IMR-90 (cell line): Measurements from ENCODE around the gene KIAA1328. TPM values are rescaled to one million over a fixed set of nuclear protein-coding genes. Genes with fewer than 3 reads are reported as not detected.

Experiments
- ATAC-seq: fragments of 200-7000 bp; cut with Tn5 transposase; 2 replicates; pipeline ENCODE4 v1.9.1; 2020; ENCODE audit warnings: low read depth, mild to moderate bottlenecking, moderate library complexity
- BruUV-seq: library from RNA; stranded (reverse); fragments of 400-500 nt; replicated peaks from 2 replicates; lab custom pipeline; 2021; lab: Mats Ljungman, UMichigan
- CTCF ChIA-PET: fragments of 300-600 bp; formaldehyde crosslinking; extraction: SDS; loops from one replicate; lab custom pipeline; 2021; ENCODE audit warnings: antibody characterized with exemption; lab: Yijun Ruan, JAX
- POLR2A ChIA-PET: fragments of 300-600 bp; sonication (Branson Sonifier 250); formaldehyde crosslinking; loops from one replicate; lab custom pipeline; 2022; ENCODE audit warnings: antibody characterized with exemption; ENCODE audit not compliant: unreplicated experiment; lab: Charles Lee
- DNase-seq: peaks from one replicate; pipeline ENCODE4 v3.0.0; 2013
- H2AFZ ChIP-seq: replicated peaks from 2 replicates; pipeline ENCODE3; 2013; ENCODE audit warnings: low read length, mild to moderate bottlenecking; ENCODE audit not compliant: poor library complexity
- H2AK5ac ChIP-seq: 2 replicates; pipeline ENCODE4 v1.6.1; 2013; ENCODE audit warnings: low read depth, low read length, inconsistent platforms
- H2AK9ac ChIP-seq: replicated peaks from 2 replicates; pipeline ENCODE3; 2013; ENCODE audit warnings: mild to moderate bottlenecking, low read depth, low read length, moderate library complexity; ENCODE audit not compliant: poor library complexity
- H2BK120ac ChIP-seq: 2 replicates; pipeline ENCODE4 v1.6.1; 2013; ENCODE audit warnings: low read depth, low read length, inconsistent platforms
- H2BK15ac ChIP-seq: 3 replicates; pipeline ENCODE4 v1.6.1; 2013; ENCODE audit warnings: low read depth, low read length, inconsistent platforms
- H2BK20ac ChIP-seq: 2 replicates; pipeline ENCODE4 v1.6.1; 2013; ENCODE audit warnings: low read depth, mild to moderate bottlenecking, inconsistent platforms, low read length, moderate library complexity
- H2BK5ac ChIP-seq: 2 replicates; pipeline ENCODE4 v1.6.1; 2013; ENCODE audit warnings: mild to moderate bottlenecking, low read depth, low read length, inconsistent platforms; ENCODE audit not compliant: poor library complexity, severe bottlenecking
- H3K14ac ChIP-seq: replicated peaks from 2 replicates; pipeline ENCODE4 v1.6.1; 2013; ENCODE audit warnings: low read depth, low read length, inconsistent platforms
- H3K18ac ChIP-seq: 2 replicates; pipeline ENCODE4 v1.6.1; 2013; ENCODE audit warnings: low read depth, low read length, control low read depth
- H3K23ac ChIP-seq: 2 replicates; pipeline ENCODE4 v1.6.1; 2013; ENCODE audit warnings: low read depth, low read length, inconsistent platforms
- H3K27ac ChIP-seq: 2 replicates; pipeline ENCODE4 v1.5.1; 2013; ENCODE audit warnings: mild to moderate bottlenecking, control low read depth, low read length; ENCODE audit not compliant: insufficient read depth
- H3K27me3 ChIP-seq: 2 replicates; pipeline ENCODE4 v1.6.1; 2013; ENCODE audit warnings: low read length; ENCODE audit not compliant: control insufficient read depth, insufficient read depth
- H3K36me3 ChIP-seq: 2 replicates; pipeline ENCODE4 v1.6.1; 2013; ENCODE audit warnings: low read length, mixed read lengths; ENCODE audit not compliant: control insufficient read depth, insufficient read depth
- H3K4ac ChIP-seq: 2 replicates; pipeline ENCODE4 v1.6.1; 2013; ENCODE audit warnings: low read depth, low read length, inconsistent platforms
- H3K4me1 ChIP-seq: 2 replicates; pipeline ENCODE4 v1.6.1; 2013; ENCODE audit warnings: low read length, mixed read lengths; ENCODE audit not compliant: control insufficient read depth, insufficient read depth
- H3K4me2 ChIP-seq: 2 replicates; pipeline ENCODE4 v1.6.1; 2013; ENCODE audit warnings: low read depth, mild to moderate bottlenecking, control low read depth, low read length, moderate library complexity
- H3K4me3 ChIP-seq: 2 replicates; pipeline ENCODE4 v1.5.1; 2013; ENCODE audit warnings: low read depth, mild to moderate bottlenecking, control low read depth, low read length, moderate library complexity; ENCODE audit not compliant: insufficient read depth
- H3K56ac ChIP-seq: 2 replicates; pipeline ENCODE4 v1.6.1; 2013; ENCODE audit warnings: low read length, inconsistent platforms; ENCODE audit not compliant: insufficient read depth; ENCODE audit errors: extremely low read depth
- H3K79me1 ChIP-seq, 2 experiments: 2 replicates each; pipeline ENCODE4 v1.6.1; 2013; ENCODE audit warnings: low read length in 2 of 2, inconsistent platforms in 1 of 2, low read depth in 1 of 2
- H3K9ac ChIP-seq: 2 replicates; pipeline ENCODE4 v1.6.1; 2013; ENCODE audit warnings: low read depth, low read length, control low read depth
- H3K9me1 ChIP-seq: 2 replicates; pipeline ENCODE4 v1.6.1; 2013; ENCODE audit warnings: low read length, inconsistent platforms; ENCODE audit not compliant: insufficient read depth
- H3K9me3 ChIP-seq: 2 replicates; pipeline ENCODE4 v1.6.1; 2013; ENCODE audit warnings: low read length; ENCODE audit not compliant: control insufficient read depth, insufficient read depth
- H4K20me1 ChIP-seq: 2 replicates; pipeline ENCODE4 v1.6.1; 2013; ENCODE audit warnings: low read length, inconsistent platforms; ENCODE audit not compliant: insufficient read depth
- H4K5ac ChIP-seq: 2 replicates; pipeline ENCODE4 v1.6.1; 2013; ENCODE audit warnings: mild to moderate bottlenecking, low read depth, low read length, control low read depth
- H4K8ac ChIP-seq, 2 experiments: 2 replicates each; pipeline ENCODE4 v1.6.1; 2013; ENCODE audit warnings: low read depth in 2 of 2, low read length in 2 of 2, control low read depth in 1 of 2, inconsistent platforms in 1 of 2
- H4K91ac ChIP-seq: 2 replicates; pipeline ENCODE4 v1.6.1; 2013; ENCODE audit warnings: low read depth, low read length, inconsistent platforms; ENCODE audit not compliant: insufficient read depth
- BHLHE40 ChIP-seq: fragments of 150-350 bp; IDR thresholded peaks from 2 replicates; pipeline ENCODE4 v1.6.1; 2016; ENCODE audit warnings: mild to moderate bottlenecking, low read depth, low read length
- CEBPB ChIP-seq: IDR thresholded peaks from 2 replicates; pipeline ENCODE4 v1.6.1; 2012; ENCODE audit warnings: low read depth, low read length, improper control_type of control experiment
- CHD1 ChIP-seq: IDR thresholded peaks from 2 replicates; pipeline ENCODE4 v1.6.1; 2012; ENCODE audit warnings: low read depth, low read length, improper control_type of control experiment
- CTCF ChIP-seq: conservative IDR thresholded peaks from 2 replicates; pipeline ENCODE4 v1.5.1; 2012; ENCODE audit warnings: mild to moderate bottlenecking, low read depth, low read length, improper control_type of control experiment
- ELK1 ChIP-seq: fragments of 150-350 bp; IDR thresholded peaks from 2 replicates; pipeline ENCODE4 v1.6.1; 2016; ENCODE audit warnings: low read depth, mild to moderate bottlenecking, low read length, moderate library complexity, borderline replicate concordance
- FOS ChIP-seq: fragments of 150-350 bp; IDR thresholded peaks from 2 replicates; pipeline ENCODE4 v1.6.1; 2016; ENCODE audit warnings: low read depth, low read length
- MAFK ChIP-seq: IDR thresholded peaks from 2 replicates; pipeline ENCODE4 v1.6.1; 2012; ENCODE audit warnings: low read depth, low read length, improper control_type of control experiment
- MAZ ChIP-seq: IDR thresholded peaks from 2 replicates; pipeline ENCODE4 v1.6.1; 2012; ENCODE audit warnings: low read depth, mild to moderate bottlenecking, low read length, improper control_type of control experiment, moderate library complexity, borderline replicate concordance
- MXI1 ChIP-seq: IDR thresholded peaks from 2 replicates; pipeline ENCODE4 v1.6.1; 2012; ENCODE audit warnings: low read depth, mild to moderate bottlenecking, low read length, moderate library complexity, borderline replicate concordance
- NFE2L2 ChIP-seq: fragments of 150-350 bp; IDR thresholded peaks from 2 replicates; pipeline ENCODE4 v1.6.1; 2016; ENCODE audit warnings: low read depth, mild to moderate bottlenecking, low read length
- POLR2A ChIP-seq: IDR thresholded peaks from 2 replicates; pipeline ENCODE4 v1.6.1; 2012; ENCODE audit warnings: mild to moderate bottlenecking, low read depth, low read length
- RAD21 ChIP-seq: IDR thresholded peaks from 2 replicates; pipeline ENCODE4 v1.6.1; 2012; ENCODE audit warnings: low read length, improper control_type of control experiment
- RCOR1 ChIP-seq: IDR thresholded peaks from 2 replicates; pipeline ENCODE4 v1.6.1; 2012; ENCODE audit warnings: mild to moderate bottlenecking, low read length, improper control_type of control experiment; ENCODE audit not compliant: insufficient replicate concordance
- RFX5 ChIP-seq: IDR thresholded peaks from 2 replicates; pipeline ENCODE4 v1.8.0; 2012; ENCODE audit warnings: low read depth, mild to moderate bottlenecking, low read length, moderate library complexity
- SMC3 ChIP-seq: fragments of 150-350 bp; IDR thresholded peaks from 2 replicates; pipeline ENCODE4 v1.6.1; 2016; ENCODE audit warnings: low read depth, mild to moderate bottlenecking, antibody characterized with exemption, low read length, moderate library complexity
- USF2 ChIP-seq: fragments of 150-350 bp; IDR thresholded peaks from 2 replicates; pipeline ENCODE4 v1.6.1; 2017; ENCODE audit warnings: mild to moderate bottlenecking, antibody characterized with exemption, low read length, low read depth
- WGBS, 2 experiments: methylation state at CpG; one replicate each; pipeline versions ENCODE4 v1.1.5 to v1.1.7; 2013; ENCODE audit warnings: missing lambda C conversion rate in 2 of 2; ENCODE audit not compliant: insufficient read length in 1 of 2; ENCODE audit errors: extremely low coverage in 2 of 2; 5-methylcytosine and 5-hydroxymethylcytosine counted together
- dilution Hi-C: fragments of 300-500 bp; cut with HindIII; formaldehyde crosslinking; loops from one replicate; pipeline ENCODE4 v1.14.3; 2018; ENCODE audit warnings: low sequenced_read_pairs; ENCODE audit not compliant: unreplicated experiment
- in situ Hi-C: fragments of 300-500 bp; cut with MboI; formaldehyde crosslinking; loops from 3 replicates; pipeline ENCODE4 v1.14.3; 2019; ENCODE audit warnings: low sequenced_read_pairs, inconsistent platforms, mixed read lengths
- intact Hi-C: fragments of 100-400 bp; cut with micrococcal nuclease; formaldehyde crosslinking; loops from 2 replicates; pipeline ENCODE4 v1.10.0; 2022
- polyA plus RNA-seq, 3 experiments: library from polyadenylated mRNA; depleted of rRNA; stranded (reverse); fragments of >200 nt; gene quantifications; 2 replicates each; pipeline ENCODE4 v1.2.3, GENCODE V29; 2012; ENCODE audit warnings: low replicate concordance in 1 of 3
- total RNA-seq: library from RNA; depleted of rRNA; stranded (reverse); fragments of >200 nt; gene quantifications from 2 replicates; pipeline ENCODE4 v1.2.3, GENCODE V29; 2012

Gene KIAA1328
- total and polyA plus RNA-seq, 2 of the 4 experiments (the other 2 are of a cell fraction) = 2.4 to 7.0 TPM

GRCh38 chr18:36895606-36896005, 66.7 kb downstream of the KIAA1328 start:
- Histone ChIP-seq H3K27me3 (no peaks in the 10 kb centered on the region), H4K91ac (no peak overlapping the region), H3K79me1 (no peaks in the 10 kb centered on the region), H3K4me3 (no peak overlapping the region), H4K8ac (no peak overlapping the region), H3K4me2 (no peak overlapping the region), H2AK5ac (no peak overlapping the region), H3K14ac (no peak overlapping the region), H3K23ac (no peak overlapping the region), H2AK9ac (no peak overlapping the region), H2BK120ac (no peak overlapping the region), H2BK20ac (no peak overlapping the region), H3K9ac (no peak overlapping the region), H4K5ac (no peak overlapping the region), H3K18ac (no peak overlapping the region), H2BK15ac (no peak overlapping the region), H3K36me3 (no peaks in the 10 kb centered on the region), H3K9me3 (no peaks in the 10 kb centered on the region), H4K20me1 (no peaks in the 10 kb centered on the region), H3K9me1 (no peaks in the 10 kb centered on the region), H2BK5ac (no peak overlapping the region), H3K4ac (no peak overlapping the region), H3K27ac (no peak overlapping the region), H2AFZ (no peak overlapping the region), H3K56ac (no peak overlapping the region), H3K4me1 (no peaks in the 10 kb centered on the region)
- in situ Hi-C loops (no loop called here), dilution Hi-C loops (no loop called here), intact Hi-C loops (no loop called here)
- DNase-seq (no peak), ATAC-seq (no peak)
- no CpG with 5 or more reads among the region's 4 CpGs for WGBS, 2 experiments
- no TSS peak for BruUV-seq
- ChIA-PET CTCF (no interaction called here), POLR2A (no interaction called here)
- no peak for TF ChIP-seq ELK1
- no peak for TF ChIP-seq MXI1
- no peak for TF ChIP-seq RCOR1
- TF ChIP-seq MAFK = no peak
- no peak for TF ChIP-seq CEBPB
- TF ChIP-seq RFX5 = no peak
- no peak for TF ChIP-seq FOS
- TF ChIP-seq MAZ = no peak
- TF ChIP-seq CTCF = no peak
- TF ChIP-seq CHD1 = no peak
- no peak for TF ChIP-seq RAD21
- no peak for TF ChIP-seq SMC3
- TF ChIP-seq USF2 = no peak
- TF ChIP-seq POLR2A = no peak
- no peak for TF ChIP-seq NFE2L2
- TF ChIP-seq BHLHE40 = no peak
